ENCODE results near the gene HAUS7. TPM values are rescaled to one million over a fixed set of nuclear protein-coding genes. Genes with fewer than 3 reads are reported as not detected.

The HAUS7 gene
- total and polyA plus RNA-seq, 2 of the 8 experiments (the other 6 are each of a cell fraction or from before 2014, with no cell fraction given): 45.4 to 54.0 TPM

DNA sequence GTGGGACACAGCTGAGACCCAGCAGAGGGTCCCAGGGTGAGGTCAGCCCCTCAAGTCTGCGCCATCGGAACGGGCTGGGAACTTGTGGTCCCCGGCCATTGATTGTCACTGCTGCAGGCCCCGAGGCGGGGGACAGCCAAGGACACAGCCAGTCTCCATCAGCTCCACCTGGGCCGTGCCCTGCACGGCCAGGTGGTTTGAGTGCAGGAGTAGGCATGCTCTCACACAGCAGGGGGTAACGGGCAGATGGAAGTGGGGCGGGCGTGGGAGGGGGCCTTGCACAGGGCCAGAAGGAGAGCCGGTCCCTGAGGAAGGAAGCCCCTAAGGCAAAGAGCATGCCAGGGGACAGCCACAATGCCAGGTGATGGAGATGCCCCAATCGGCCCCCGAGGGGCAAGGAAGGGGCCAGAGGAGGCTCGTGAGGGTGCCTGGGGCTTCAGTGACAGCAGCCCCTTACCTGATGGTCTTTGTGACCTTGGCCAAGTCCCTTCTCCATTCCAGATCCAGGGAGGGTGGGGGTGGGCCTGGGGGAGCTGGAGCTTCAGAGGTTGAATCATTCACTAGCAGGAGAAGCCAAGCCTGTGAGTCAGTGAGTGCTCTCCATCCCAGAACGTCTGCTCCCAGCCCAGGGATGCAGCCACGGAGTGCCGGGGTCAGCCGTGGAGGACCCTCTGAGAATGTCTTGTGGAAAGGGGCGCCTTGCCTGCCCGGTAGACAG, 49.4 kb upstream of the HAUS7 start (continued):
- TF ChIP-seq CHD2 (IDR thresholded peaks at IDR 0.05; ENCODE audit: low read length) (no peak), ZNF274 (IDR thresholded peaks at IDR 0.05; ENCODE audit: borderline replicate concordance, extremely low read depth, low read length) (no peak), SUZ12 (IDR thresholded peaks at IDR 0.05; ENCODE audit: low read length) (no peak), BCL11A (IDR thresholded peaks at IDR 0.05; ENCODE audit: low read depth in 2 of 2, low read length in 2 of 2) (no peak), TCF12 (IDR thresholded peaks at IDR 0.05; ENCODE audit: low read depth, low read length) (no peak), NRF1 (IDR thresholded peaks at IDR 0.05; ENCODE audit: low read depth, low read length) (no peak)
